Measurements from ENCODE around the gene BACH2.
"Not testable (repeated sequence)": the region's sequence is repeated elsewhere in the genome, so short reads cannot be mapped to it uniquely, and the experiment has no call there.

The BACH2 gene

DNA sequence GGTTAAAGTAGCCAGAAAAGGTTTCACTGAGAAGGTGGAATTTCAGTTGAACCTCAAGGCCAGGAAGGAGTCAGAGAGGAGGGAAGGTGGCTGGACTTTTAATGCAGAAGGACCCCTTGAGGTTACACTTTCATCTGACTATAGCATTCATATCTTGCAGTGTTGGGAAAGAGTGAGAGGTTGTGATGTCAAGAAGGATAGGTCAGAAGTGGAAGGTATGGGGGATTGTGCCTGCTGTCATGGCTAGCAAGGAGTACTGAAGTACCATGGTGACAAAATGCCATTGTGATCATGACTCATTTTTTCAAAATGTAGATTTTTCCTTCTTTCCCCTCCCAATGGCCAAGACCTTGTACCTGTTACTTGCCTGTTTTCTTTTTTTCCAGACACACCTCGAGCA is 5.2 kb upstream of the BACH2 start:
- no peak for DNase-seq

DNA sequence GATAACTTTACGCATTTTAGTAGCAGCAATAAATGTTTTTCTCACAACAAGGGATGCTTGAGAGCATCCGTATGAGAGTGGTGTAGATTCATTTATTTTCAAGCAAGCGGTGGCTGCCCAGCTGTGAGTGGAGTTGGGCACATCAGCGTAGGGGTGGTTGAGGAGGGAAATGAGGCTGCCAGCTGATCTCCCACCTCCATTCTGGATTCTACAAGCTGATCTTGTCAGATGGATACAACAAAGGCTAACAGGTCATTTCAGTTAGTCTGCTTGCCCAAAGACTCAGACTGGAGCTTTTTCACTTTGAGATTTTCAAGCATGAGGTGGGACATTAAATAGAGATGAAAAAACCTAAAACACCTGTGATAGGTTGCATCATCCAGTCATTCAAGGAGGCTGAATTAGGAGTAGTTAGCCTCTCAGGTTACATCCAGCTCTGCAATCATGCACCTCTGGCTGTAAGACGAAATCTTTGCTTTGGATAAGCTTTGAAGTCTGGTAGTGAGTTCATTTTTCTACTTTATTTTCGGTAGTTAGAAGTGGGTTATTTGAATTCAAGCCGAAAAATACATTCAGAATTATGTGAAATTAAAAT is 1.9 kb upstream of the BACH2 start:
- no peak for DNase-seq

DNA sequence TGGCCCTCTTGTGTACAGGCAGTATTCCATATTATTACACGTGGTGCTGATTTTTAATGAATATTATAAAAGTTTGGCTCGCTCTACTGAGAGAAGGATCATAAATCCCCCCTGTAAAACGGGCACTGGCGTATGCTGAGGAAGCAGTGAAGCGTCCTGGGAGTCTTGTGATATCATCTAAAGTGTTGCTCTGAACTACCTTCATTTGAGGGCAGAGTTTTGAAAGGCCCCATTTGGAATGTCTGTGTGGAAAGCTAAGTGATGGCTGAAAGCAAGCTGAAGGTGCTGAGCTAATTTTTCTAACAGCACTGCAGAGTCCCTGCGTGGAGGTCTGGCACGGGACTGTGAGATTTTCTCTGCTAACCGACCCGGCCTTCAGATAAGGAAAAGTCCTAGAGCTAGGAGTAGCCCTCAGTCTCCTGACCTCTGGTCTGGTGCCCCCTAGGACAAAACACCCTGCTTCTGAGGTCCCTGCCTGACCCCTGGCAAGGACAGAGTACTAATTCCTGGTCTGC is 1.3 kb upstream of the BACH2 start:
- DNase-seq, result no peak

DNA sequence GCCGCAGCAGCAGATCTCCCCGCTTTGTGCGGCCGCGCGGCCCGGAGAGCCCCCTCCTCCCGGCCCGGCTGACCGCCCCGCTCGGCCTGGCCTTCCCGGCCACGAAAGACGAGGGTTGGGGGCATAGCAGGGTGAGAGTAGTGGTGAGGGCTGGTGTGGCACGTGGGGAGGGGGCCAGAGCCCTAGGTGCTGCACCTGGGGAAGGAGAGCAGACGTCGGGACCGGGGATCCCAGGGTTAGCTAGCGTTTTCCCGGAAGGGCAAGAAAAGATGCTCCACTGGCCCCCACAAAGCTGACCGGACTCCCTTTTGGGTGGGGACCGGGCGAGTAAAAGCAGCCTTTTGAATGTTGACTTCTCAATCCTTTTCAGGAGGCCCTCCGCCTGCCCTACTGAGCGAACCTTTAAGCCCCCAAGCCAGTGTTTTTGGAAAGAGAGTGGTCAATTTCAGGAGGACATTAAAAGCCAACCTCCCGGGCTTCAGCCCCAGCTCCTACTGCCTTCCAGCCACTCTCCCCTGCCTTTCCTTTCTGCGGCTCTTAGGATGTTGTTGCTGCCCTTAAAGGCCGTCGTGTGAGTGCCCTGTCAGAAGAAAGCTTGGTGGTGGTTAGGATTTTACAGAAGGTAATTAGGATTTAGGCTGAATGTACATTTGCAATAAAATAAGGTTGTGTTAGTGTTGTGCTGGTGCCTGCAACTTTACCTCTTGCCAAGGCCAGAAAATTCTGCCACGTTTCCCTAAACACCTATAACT is 648 bp upstream of the BACH2 start:
- no peak for DNase-seq

DNA sequence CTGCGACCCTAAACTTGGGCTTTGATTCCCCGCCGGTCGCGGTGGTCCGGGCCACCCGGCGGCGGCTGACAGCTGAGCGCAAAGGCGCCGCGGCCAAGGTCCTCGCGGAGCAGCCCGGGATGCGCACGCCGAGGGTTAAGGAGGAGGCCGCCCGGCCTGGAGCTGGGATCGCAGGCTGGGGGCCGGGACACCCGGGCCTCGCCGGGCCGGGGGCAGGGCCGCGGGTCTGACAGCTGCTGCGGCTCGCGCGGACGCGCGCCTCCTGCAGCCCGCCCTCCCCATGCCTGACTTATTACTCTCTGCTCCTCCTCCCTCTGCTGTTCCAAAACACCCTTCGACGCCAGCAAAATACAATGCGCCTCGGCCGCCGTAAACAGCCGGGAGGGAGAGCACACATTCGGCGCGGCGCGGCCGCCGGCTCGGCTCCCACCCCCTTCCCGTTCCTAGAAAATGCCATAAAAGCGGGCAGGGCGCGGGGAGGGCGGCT is 746 bp downstream of the BACH2 start:
- peak; percentile 43 to 66 (median 58) for DNase-seq

DNA sequence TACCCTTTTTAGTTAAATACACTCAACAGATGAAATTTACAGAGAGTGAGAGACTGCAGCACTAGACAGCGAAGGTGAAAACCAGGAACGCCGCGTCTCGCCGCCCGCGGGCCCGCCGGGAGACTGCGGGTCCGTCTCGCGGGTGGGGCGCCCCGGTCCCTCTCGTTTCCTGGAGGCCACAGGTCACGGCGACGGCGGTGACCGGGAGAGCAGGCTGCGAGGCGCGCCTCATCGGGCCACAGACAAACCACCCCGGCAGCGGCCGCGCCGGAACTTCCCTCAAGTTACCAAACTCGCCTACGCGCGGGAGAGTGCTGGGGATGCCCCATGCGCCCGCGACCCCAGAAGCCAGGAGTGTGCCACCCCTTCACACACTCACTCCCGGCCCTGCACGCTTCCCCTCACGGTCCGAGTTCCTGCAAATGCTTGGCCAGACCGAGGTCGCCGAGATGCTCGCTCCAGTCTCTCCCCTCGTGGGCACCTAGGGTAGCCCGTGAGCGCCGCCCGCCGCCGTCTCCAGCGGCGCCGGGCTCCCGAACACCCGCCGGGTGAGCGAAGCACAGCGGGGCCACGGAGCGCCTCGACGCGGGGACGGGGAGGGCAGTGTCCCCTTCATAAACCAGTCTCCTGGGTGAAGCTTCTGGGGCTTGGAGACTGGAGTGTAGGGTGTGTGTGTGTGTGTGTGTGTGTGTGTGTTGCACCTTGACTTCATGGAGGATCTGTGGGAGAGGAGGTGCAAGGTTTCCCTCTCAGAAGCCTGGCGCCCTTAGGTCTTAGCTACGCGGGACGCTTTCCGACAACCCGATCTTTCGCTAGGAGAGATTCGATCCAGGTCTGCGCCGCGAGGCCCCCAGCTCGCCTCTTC is 1.4 kb downstream of the BACH2 start:
- peak; percentile 37 to 57 (median 52) for DNase-seq

DNA sequence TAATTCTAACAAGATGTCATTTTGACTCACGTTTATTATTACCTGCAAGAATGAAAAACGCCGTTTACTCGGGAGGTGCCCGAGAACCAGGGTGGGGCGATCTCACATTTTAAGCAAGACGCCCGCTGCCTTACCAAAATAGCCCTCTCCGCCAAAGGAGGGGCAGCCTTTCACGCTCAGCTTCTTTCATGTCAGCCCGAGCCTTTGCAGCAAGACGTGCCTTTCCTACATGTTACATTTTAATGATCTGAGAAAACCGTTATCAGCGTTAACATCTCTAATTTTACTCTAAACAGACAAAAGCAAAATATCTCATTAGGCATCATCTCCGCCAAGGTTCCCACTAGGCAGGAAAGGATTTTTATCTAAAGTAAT is 2.0 kb downstream of the BACH2 start:
- peak; percentile 11 to 43 (median 19) for DNase-seq

DNA sequence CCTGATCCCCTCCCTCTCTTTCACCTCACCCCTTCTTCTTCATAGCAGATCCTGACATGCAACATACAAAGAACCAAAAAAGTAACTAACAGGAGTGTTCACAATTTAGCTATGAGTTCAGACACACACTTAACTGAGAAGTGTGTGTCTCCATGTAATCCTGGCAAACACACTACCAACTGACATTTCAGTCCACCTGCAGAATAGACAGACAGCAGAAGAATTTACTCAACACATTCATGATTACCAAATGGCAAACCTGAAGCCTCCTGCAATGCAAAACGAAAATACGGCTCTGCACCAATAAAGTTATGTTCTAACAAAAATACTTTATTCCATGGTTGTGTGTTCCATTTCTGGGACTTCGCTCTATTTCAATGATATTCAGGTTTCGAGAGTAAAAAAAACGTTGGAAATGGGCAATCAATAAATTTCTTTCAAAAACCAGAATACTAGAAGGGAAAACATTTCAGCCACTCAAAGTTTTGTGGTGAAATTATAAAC is 2.6 kb downstream of the BACH2 start:
- DNase-seq, result no peak

DNA sequence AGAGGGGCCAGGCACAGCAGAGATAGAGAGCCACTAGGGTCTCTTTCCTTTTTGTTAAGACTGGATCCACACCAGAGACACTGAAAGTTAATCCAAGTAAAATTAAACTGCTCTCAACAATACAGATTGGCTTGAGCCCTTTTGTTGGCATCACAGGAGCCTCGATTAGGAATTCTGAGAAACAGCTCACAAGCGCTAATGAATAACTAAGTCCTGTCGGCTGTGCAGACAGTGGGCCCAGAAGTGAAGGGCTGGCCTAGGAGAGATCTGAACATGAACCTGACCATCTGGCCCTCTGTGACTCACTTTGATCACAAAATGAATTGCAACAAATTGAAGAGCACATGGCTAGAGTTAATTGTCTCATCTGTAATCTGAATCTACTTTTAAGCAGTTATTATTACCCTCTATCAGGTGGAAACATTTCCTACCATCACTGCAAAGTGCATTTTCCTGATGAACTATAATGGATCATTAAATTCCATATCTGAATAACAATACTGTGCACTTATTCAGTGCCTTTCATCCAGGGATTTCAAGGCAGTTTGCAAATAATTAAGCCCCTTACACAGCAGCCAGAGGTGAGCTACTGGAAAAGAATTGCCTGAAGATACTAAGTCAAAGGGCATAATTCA is 3.2 kb downstream of the BACH2 start:
- no peak for DNase-seq

DNA sequence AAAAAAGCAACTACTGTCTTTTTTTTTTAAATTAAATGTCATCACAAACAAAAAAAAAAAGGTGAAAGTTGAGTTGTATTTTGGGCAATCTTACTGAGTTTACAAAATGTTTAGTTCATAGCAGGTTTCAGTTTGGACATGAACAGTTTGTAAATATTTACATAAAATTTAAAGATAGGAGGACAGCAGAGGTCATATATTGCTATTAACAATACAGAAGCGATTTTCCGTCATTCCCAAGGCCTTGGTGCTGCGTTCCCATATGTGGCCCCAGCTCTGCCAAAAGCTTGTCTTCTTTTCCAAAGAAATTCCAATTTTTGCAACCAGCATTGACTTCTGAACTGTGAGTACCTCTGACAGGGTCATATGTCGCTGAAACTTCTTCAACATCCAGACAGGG is 5.1 kb downstream of the BACH2 start:
- no peak for DNase-seq

DNA sequence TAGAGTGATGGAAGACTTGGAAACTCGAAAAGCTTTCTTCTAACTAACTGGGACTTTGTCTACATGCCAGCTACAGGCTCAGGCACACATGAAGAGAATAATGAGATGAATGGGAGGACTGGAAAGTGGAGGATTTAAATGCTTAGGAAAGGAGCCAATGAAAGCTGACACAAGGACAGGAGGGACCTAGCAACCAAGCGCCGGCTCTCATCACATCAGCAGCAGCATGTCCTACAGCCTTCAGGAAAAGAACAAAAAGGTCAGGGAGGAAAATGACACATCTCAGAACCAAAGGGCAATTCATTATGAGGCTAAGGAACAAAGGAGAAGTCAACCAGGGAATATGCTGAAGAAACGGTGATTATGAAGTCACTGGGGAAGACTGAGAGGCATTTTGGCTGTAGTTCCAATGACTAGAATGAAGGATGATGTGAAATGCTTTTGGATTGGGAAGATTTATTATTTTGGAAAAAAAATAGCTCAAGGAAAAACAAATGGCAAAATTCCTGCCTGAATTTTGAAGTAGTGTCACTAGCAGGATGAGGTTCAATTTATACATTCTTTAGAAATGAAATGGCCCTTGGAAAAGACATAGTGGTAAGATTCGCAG is 5.7 kb downstream of the BACH2 start:
- DNase-seq, result no peak

DNA sequence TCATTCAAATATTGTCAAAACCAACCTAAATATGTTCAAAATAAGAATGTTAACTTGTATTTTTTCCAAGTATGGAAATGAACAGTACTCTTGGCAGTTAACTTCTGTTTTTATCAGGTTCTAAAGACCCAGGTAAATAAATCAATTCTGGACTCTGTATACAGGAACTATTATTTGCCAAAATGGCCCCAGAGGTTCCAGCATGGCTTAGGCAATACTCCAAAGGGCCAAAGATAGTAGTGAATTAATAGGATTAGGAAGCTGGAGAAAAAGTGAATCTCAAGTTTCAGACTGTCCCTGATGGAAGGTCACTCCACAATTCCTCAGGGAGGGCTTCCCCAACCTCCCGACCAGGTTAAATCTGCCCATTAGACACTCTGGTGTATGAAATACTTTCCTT is 6.7 kb downstream of the BACH2 start:
- DNase-seq, result no peak

DNA sequence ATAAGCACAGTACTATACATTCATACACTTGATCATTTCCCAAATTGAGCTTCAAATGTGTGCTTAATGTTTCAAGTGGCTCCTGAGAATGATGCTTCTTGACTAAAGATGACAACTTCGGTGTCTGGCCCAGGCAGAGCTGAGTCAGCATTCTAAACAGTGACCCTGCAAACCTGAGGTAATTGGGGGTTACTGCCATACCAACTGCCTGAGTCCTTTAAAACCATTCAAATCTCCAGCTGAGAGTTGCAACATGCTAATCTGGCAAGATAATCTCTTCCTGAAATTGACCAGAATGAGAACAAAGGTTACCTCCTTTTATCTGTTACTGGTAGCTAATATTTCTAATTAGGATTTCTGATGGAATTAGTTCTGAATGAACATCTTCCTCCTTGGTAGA is 8.2 kb downstream of the BACH2 start:
- no peak for DNase-seq

DNA sequence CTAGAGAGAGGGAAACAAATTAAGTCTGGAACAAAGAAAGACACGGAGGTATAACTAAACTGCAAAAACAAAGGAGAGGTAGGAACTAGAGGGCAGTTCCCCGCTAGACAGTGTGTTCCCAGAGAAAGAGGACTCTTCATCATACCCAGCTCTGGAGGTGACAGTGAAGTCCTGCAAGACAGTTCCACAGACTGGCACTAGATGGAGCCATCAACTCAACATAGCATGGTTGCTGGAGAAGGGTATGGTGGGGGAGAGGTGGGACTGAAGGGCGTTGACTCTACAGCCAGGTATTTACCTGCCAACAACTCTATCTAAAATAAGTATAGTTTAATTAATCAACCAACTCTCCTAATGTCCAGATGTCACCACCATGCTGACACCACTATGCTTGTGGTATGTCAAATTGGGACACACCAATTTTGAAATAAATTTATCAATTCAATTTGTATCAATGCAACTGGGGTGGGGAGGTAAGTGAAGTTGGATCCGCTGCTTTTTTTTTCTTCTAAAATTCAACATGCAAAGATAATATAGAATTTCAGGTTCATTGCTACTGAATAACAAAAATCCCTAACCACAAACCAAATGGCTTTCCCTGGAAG is 9.7 kb downstream of the BACH2 start:
- peak in 1 of 5 donors; percentile 57 for DNase-seq

DNA sequence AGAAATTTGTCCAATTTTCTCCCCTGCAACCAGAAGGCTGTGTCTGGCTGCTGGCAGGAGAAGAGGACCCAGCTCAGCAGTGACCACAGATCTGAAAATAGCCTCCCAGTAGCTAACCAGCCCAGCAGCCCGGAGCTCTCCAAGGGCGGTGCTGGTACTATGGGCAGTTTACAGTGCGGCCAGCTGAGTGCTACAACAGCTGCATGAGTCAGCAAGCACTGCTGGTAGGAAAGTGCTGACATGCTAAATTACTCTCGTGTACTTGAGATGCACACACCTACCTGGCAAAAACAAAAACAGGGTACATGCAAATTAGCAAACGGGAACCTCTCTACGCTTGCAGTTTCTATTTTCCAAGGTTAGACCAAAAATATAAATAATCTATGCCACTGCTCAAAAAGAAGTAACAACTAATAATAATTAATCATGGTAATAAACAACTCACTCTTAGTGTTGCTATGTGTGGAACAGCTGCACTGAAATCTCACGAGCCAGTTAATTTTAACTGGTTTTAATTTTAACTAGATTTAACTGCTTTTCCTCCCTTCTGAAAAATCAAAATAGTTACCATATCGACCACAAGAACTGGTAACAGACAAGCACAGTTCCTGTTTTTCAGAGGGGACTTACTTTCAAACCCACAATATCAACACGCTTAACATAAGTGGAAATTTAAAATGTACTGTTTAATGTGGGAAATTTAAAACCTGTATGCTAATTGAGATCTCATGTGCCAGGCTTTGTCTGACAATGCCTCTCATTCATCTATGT is 10.8 kb downstream of the BACH2 start:
- peak in 4 of 5 donors; percentile 26 to 70 (median 36) for DNase-seq

DNA sequence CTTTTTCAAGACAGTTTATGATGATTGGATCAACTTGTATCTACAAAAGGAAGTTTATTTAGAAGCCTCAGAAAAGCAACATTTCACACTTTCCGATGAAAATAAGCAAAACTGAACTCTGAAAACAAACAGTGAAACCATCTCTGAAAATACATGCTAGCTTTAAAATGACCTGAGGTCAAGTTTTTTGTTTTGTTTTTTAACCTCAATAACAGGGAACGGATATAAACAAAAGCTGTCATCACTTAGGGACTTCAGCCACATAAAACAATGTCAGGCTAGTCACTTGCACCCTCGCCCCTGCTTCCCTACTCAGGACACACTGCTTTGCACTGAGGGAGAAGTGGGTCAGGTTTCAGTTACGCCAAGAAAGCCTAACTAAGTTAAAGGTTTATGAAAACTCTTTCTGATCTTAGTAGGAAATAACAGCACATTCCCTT is 11.6 kb downstream of the BACH2 start:
- DNase-seq, result no peak

DNA sequence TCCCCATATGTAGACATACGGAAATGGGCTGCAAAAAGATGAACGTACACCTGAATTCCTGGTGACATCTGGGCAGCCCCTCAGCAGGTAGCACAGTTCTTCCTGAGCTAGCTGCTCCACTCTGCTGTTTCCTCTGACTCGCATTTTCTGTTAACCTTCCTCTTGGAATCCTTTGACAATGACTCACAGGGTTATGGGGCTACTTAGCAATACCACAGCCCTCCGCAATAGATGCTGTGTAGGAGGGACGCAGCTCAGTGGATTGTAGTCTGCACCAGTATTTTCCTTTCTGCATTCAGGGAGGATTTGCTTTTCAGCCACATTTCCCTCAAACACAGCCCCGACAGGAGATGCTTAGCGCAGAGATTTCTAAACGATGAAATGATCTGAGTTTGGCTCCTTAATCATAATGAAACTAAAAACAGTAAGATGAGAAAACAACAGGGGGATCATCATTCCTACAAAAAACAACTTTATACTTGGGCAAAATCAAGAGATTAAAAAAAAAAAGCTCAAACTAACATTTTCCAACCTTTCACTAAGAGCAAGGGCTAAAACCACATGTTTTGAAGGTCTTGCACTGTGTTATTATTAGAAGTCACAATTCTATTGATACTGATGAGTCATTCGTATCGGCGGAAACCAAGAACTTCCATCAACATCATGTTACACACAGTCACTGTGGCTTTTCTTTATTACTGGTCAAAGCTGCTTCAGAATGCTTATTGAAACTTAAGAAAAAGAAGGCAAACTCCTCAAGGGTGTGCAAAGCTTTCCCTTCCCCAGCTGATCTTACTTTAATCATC is 12.2 kb downstream of the BACH2 start:
- peak in 1 of 5 donors; percentile 84 for DNase-seq

DNA sequence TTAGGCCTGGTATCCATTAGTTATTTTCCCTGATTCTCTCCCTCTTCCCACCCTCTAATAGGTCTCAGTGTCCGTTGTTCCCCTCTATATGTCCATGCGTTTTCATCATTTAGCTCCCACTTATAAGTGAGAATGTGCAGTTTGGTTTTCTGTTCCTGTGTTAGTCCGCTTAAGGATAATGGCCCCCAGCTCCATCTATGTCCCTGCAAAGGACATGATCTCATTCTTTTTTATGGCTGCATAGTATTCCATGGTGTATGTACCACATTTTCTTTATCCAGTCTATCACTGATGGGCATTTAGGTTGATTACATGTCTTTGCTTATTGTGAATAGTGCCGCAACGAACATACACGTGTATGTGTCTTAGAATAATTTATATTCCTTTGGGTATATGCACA is 14.4 kb downstream of the BACH2 start:
- DNase-seq, result not testable (repeated sequence)

DNA sequence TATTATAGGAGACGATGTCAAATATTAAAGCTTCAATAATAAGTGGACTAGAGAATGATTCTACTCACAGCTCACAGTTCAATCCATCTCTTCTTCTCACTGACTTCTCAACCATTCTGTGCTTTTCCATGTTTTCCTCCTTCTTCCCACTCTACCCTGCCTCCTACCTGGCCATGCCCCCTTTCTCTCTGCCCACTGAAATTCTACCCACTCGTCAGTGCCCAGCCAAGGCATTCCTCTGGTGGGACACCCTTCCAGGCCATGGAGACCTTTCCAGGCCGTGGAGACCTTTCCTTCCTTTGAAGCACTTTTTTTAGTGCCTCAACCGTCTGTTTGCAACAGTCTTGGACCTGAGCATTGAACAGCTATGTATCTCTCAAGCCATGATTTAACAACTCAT is 18.5 kb downstream of the BACH2 start:
- DNase-seq, result no peak
